ENCODE data around the gene TMEM150B.

TMEM150B gene

GRCh38 chr19:55297267-55297666 lies 27.9 kb downstream of the TMEM150B start:
- H3K36me3 ChIP-seq (ENCODE audit: insufficient read depth, low read length) = no peaks in the 10 kb centered on the region; the same call in 1 of the 2 replicates
- no peaks in the 10 kb centered on the region for H3K9me3 ChIP-seq (ENCODE audit: control insufficient read depth, insufficient read depth, low read length)
- no peak overlapping the region for H3K9ac ChIP-seq (ENCODE audit: low read depth, low read length)

GRCh38 chr19:55289117-55289796 lies 35.9 kb downstream of the TMEM150B start:
- no peaks in the 10 kb centered on the region for H3K36me3 ChIP-seq (ENCODE audit: insufficient read depth, low read length)
- H3K9ac ChIP-seq (ENCODE audit: low read depth, low read length) = no peak overlapping the region
- H3K4me1 ChIP-seq (ENCODE audit: insufficient read depth, low read length) = no peaks in the 10 kb centered on the region; the same call in 1 of the 2 replicates
- no peaks in the 10 kb centered on the region for H3K9me3 ChIP-seq (ENCODE audit: control insufficient read depth, insufficient read depth, low read length)

More at GRCh38 chr19:55297267-55297666, 27.9 kb downstream of the TMEM150B start:
- peaks cover 4% of the 10 kb centered on the region; the same call in 1 of the 2 replicates for H3K4me1 ChIP-seq (ENCODE audit: insufficient read depth, low read length)

- Histone ChIP-seq H3K9me3 (ENCODE audit: control insufficient read depth, insufficient read depth, low read length) (no peaks in the 10 kb centered on the region), H3K9ac (ENCODE audit: low read depth, low read length) (no peak overlapping the region), H3K36me3 (ENCODE audit: insufficient read depth, low read length) (no peaks in the 10 kb centered on the region), H3K4me1 (ENCODE audit: insufficient read depth, low read length) (no peaks in the 10 kb centered on the region; the same call in 1 of the 2 replicates)
Observed at GRCh38 chr19:55287361-55288079, 37.6 kb downstream of the TMEM150B start.

- Histone ChIP-seq H3K36me3 (ENCODE audit: insufficient read depth, low read length) (no peaks in the 10 kb centered on the region), H3K9me3 (ENCODE audit: control insufficient read depth, insufficient read depth, low read length) (no peaks in the 10 kb centered on the region), H3K4me1 (ENCODE audit: insufficient read depth, low read length) (peaks cover 10% of the 10 kb centered on the region; the same call in 1 of the 2 replicates), H3K9ac (ENCODE audit: low read depth, low read length) (peak overlapping the region; percentile 41; the same call in 1 of the 2 replicates)
Observed at GRCh38 chr19:55285229-55285890, 39.8 kb downstream of the TMEM150B start.

- no peaks in the 10 kb centered on the region for H3K9me3 ChIP-seq (ENCODE audit: control insufficient read depth, insufficient read depth, low read length)
- H3K9ac ChIP-seq (ENCODE audit: low read depth, low read length) = peak overlapping the region; percentile 41; the same call in 1 of the 2 replicates
- no peaks in the 10 kb centered on the region for H3K36me3 ChIP-seq (ENCODE audit: insufficient read depth, low read length)
- peaks cover 10% of the 10 kb centered on the region; the same call in 1 of the 2 replicates for H3K4me1 ChIP-seq (ENCODE audit: insufficient read depth, low read length)
Observed at GRCh38 chr19:55284405-55285058, 40.6 kb downstream of the TMEM150B start.

- Histone ChIP-seq H3K9me3 (ENCODE audit: control insufficient read depth, insufficient read depth, low read length) (no peaks in the 10 kb centered on the region), H3K4me1 (ENCODE audit: insufficient read depth, low read length) (peaks cover 13% of the 10 kb centered on the region; the same call in 1 of the 2 replicates), H3K36me3 (ENCODE audit: insufficient read depth, low read length) (no peaks in the 10 kb centered on the region), H3K9ac (ENCODE audit: low read depth, low read length) (peak within 1 kb of the TSS; percentile 41; the same call in 1 of the 2 replicates)
Observed at GRCh38 chr19:55283548-55284377, 41.4 kb downstream of the TMEM150B start, which contains the start of gene BRSK1. Gene BRSK1 (plus strand): TSS chr19:55283997. CDS start chr19:55284443, 446 bp downstream.

- H3K9ac ChIP-seq (ENCODE audit: low read depth, low read length) = peak within 1 kb of the TSS; percentile 74
- H3K36me3 ChIP-seq (ENCODE audit: insufficient read depth, low read length) = no peaks in the 10 kb centered on the region
- peaks cover 13% of the 10 kb centered on the region; the same call in 1 of the 2 replicates for H3K4me1 ChIP-seq (ENCODE audit: insufficient read depth, low read length)
- H3K9me3 ChIP-seq (ENCODE audit: control insufficient read depth, insufficient read depth, low read length) = no peaks in the 10 kb centered on the region
Observed at GRCh38 chr19:55279770-55280643, 45.1 kb downstream of the TMEM150B start, which contains the start of gene HSPBP1. Gene HSPBP1 (minus strand): TSS chr19:55280110. CDS start chr19:55279608, 502 bp downstream.

GRCh38 chr19:55279340-55279739 lies 45.8 kb downstream of the TMEM150B start:
- Histone ChIP-seq H3K4me1 (ENCODE audit: insufficient read depth, low read length) (peaks cover 13% of the 10 kb centered on the region; the same call in 1 of the 2 replicates), H3K36me3 (ENCODE audit: insufficient read depth, low read length) (no peaks in the 10 kb centered on the region), H3K9me3 (ENCODE audit: control insufficient read depth, insufficient read depth, low read length) (no peaks in the 10 kb centered on the region), H3K9ac (ENCODE audit: low read depth, low read length) (peak overlapping the region; percentile 74)

- Histone ChIP-seq H3K36me3 (ENCODE audit: insufficient read depth, low read length) (no peaks in the 10 kb centered on the region), H3K4me1 (ENCODE audit: insufficient read depth, low read length) (peaks cover 13% of the 10 kb centered on the region; the same call in 1 of the 2 replicates), H3K9ac (ENCODE audit: low read depth, low read length) (peak overlapping the region; percentile 74; the same call in 1 of the 2 replicates), H3K9me3 (ENCODE audit: control insufficient read depth, insufficient read depth, low read length) (no peaks in the 10 kb centered on the region)
Observed at GRCh38 chr19:55278391-55279135, 46.6 kb downstream of the TMEM150B start.

GRCh38 chr19:55277494-55277893 lies 47.6 kb downstream of the TMEM150B start:
- Histone ChIP-seq H3K4me1 (ENCODE audit: insufficient read depth, low read length) (peaks cover 13% of the 10 kb centered on the region; the same call in 1 of the 2 replicates), H3K36me3 (ENCODE audit: insufficient read depth, low read length) (no peaks in the 10 kb centered on the region), H3K9me3 (ENCODE audit: control insufficient read depth, insufficient read depth, low read length) (no peaks in the 10 kb centered on the region), H3K9ac (ENCODE audit: low read depth, low read length) (no peak overlapping the region)

- Histone ChIP-seq H3K9me3 (ENCODE audit: control insufficient read depth, insufficient read depth, low read length) (no peaks in the 10 kb centered on the region), H3K9ac (ENCODE audit: low read depth, low read length) (no peak overlapping the region), H3K36me3 (ENCODE audit: insufficient read depth, low read length) (no peaks in the 10 kb centered on the region), H3K4me1 (ENCODE audit: insufficient read depth, low read length) (peaks cover 13% of the 10 kb centered on the region; the same call in 1 of the 2 replicates)
Observed at GRCh38 chr19:55276720-55277430, 48.3 kb downstream of the TMEM150B start.
